HG03139 (cell line): ENCODE data around the gene ELOVL7.
"Not testable (repeated sequence)": the region's sequence is repeated elsewhere in the genome, so short reads cannot be mapped to it uniquely, and the experiment has no call there.

Source experiments
- ATAC-seq: cut with Tn5 transposase; IDR thresholded peaks from one replicate; pipeline ENCODE4 v1.9.1; 2021; ENCODE audit not compliant: unreplicated experiment

The ELOVL7 gene

DNA sequence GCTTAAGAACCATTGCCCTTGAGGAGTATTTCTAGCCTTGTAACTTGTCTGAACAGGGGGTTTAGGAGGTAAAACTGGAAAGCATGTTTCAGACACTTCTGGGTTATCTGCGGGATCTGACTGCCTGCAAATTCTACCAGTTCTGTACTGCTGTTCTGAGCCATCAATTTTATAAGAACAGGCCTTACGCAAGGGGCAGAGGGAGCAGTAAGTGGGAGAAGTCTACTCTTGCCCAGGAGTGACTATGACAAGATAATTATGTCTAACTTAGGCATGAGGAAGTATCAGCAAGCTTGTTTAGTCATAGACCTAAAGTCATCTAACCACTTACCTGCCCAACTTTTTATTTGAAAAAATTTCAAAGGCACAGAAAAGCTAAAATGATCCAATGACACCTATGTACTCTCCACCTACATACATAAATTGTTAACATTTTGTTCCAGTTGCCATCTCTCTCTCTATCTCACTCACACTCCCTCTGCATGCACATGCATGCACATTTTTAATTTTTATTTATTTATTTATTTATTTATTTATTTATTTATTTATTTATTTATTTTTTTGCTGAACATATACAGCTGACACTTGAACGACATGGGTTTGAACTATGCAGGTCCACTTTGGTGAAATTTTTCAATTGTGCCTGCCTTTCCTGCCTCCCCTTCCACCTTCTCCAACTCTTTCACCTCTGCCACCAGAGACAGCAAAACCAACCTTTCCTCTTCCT, 125.7 kb downstream of the ELOVL7 start:
- no peak for ATAC-seq

DNA sequence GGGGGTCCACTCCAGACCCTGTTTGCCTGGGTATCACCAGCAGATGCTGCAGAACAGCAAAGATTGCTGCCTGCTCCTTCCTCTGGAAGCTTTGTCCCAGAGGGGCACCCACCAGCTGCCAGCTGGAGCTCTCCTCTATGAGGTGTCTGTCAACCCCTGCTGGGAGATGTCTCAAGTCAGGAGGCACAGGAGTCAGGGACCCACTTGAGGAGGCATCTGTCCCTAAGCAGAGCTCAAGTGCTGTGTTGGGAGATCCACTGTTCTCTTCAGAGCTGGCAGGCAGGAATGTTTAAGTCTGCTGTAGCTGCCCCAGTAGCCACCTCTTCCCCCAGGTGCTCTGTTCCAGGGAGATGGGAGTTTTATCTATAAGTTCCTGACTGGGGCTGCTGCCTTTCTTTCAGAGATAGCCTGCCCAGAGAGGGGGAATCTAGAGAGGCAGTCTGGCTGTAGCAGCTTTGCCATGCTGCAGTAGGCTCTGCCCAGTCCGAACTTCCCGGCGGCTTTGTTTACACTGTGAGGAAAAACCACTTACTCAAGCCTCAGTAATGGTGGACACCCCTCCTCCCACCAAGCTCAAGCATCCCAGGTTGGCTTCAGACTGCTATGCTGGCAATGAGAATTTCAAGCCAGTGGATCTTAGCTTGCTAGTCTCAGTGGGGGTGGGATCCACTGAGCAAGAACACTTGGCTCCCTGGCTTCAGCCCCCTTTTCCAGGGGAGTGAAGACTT, 128.7 kb downstream of the ELOVL7 start:
- not testable (repeated sequence) for ATAC-seq

DNA sequence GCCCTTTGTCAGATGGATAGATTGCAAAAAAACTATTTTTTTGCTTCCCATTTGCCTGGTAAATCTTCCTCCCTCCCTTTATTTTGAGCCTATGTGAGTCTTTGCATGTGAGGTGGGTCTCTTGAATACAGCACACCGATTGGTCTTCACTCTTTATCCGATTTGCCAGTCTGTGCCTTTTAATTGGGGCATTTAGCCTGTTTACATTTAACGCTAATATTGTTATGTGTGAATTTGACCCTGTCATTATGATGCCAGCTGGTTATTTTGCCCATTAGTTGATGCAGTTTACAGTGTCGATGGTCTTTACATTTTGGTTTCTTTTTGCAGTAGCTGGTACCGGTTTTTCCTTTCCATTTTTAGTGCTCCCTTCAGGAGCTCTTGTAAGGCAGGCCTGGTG, 131.1 kb downstream of the ELOVL7 start:
- no peak for ATAC-seq

DNA sequence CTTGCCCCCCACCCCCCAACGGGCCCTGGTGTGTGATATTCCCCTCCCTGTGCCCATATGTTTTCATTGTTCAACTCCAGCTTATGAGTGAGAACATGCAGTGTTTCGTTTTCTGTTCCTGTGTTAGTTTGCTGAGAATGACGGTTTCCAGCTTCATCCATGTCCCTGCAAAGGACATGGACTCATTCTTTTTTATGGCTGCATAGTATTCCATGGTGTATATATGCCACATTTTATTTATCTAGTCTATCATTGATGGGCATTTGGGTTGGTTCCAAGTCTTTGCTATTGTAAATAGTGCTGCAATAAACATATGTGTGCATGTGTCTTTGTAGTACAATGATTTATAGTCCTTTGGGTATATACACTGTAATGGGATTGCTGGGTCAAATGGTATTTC, 132.2 kb downstream of the ELOVL7 start:
- not testable (repeated sequence) for ATAC-seq

DNA sequence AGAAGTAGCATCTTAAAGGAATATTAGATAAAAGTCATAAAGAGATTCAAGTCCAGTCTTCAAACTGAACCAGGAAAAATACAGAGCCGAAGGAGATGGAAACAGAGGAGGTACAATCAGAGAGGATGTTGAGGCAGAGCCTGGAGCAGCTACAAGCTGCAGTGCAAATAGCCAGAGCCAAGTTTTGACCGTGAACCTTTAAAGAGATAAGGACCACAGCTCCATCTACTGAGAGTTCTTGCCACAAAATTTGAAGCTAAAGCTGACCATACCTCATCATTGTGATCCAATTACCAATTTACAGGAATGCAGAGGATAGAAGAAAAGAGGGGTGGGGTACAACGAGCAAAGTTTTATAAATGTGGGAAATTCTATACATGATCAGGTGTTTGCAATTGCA, 133.7 kb downstream of the ELOVL7 start:
- ATAC-seq: no peak

DNA sequence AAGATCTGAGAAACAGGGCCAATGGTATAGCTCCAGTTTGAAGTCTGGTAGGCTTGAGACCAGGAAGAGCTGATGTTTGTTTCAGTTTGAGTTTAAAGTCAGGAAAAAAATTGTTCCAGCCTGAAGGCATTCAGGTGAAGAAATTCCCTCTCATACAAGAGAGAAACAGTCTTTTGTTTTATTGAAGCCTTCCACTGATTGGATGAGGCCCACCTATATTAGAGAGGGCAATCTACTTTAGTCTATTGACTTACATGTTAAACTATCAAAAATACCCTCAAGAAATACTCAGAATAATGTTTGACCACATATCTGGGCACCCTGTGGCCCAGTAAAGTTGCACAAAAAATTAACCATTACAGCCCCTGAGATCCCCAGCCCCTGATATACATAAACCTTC, 138.9 kb downstream of the ELOVL7 start:
- ATAC-seq: no peak

DNA sequence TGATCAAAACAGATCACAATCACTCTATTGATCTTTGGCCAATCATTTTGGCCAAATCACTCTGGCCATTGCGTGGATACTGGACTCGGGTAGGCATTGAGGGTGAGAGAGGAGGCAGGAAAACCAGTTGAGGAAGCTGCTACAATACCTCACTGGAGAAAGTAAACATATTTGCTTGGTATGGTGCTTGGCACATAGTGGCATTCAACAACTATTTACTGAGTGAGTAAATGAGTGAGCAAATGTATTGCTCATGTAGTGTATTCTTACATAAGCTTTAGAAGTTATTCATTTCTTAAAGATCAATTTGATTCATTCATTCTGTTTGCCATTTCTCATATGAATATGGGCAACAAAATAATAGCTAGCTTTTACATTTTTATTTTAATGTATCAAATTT, 140.1 kb downstream of the ELOVL7 start:
- ATAC-seq: no peak
